A549 (cell line): ENCODE results near the gene ABCC9. TPM values are rescaled to one million over a fixed set of nuclear protein-coding genes. Genes with fewer than 3 reads are reported as not detected.

Experiments
- ATAC-seq, 2 experiments: fragments of 200-7000 bp in 1 of 2; fragments of >200 bp in 1 of 2; cut with Nextera tagmentation in 1 of 2; cut with Tn5 transposase in 1 of 2; 3 replicates each; pipeline versions ENCODE4 v1.8.0 to v1.9.1; 2018 to 2020; ENCODE audit warnings: mild to moderate bottlenecking in 1 of 2, moderate library complexity in 1 of 2
- CTCF ChIA-PET: fragments of 300-600 bp; sonication (Branson Sonifier 250); formaldehyde crosslinking; extraction: SDS; loops from one replicate; lab custom pipeline; 2021; ENCODE audit warnings: antibody characterized with exemption, inconsistent platforms; lab: Yijun Ruan, JAX
- POLR2A ChIA-PET: fragments of 350-600 bp; formaldehyde crosslinking; extraction: SDS; loops from one replicate; lab custom pipeline; 2021; ENCODE audit warnings: antibody characterized with exemption, inconsistent platforms; lab: Yijun Ruan, JAX
- DNase-seq, 2 experiments: peaks; one replicate each; pipeline versions ENCODE4 v3.0.0 to v3.0.0-alpha.2; 2011 to 2016; ENCODE audit warnings: low read depth in 1 of 2, low spot score in 1 of 2
- FAIRE-seq: peaks from 2 replicates; lab custom pipeline; 2011; peaks lifted over from hg19 to GRCh38; lab: Jason Lieb, UNC
- H3K27ac ChIP-seq, 2 experiments: fragments of >200 bp; sonication (Bioruptor Twin); formaldehyde crosslinking; 3 replicates each; pipeline ENCODE4 v1.5.1; 2016 to 2017
- H3K4me1 ChIP-seq: fragments of >200 bp; sonication (Bioruptor Twin); formaldehyde crosslinking; 3 replicates; pipeline ENCODE4 v1.6.1; 2016
- H3K4me2 ChIP-seq: fragments of >200 bp; sonication (Bioruptor Twin); formaldehyde crosslinking; 3 replicates; pipeline ENCODE4 v1.6.1; 2016
- H3K4me3 ChIP-seq: fragments of >200 bp; sonication (Bioruptor Twin); formaldehyde crosslinking; 3 replicates; pipeline ENCODE4 v1.5.1; 2016
- H3K9me3 ChIP-seq: fragments of >200 bp; sonication (Bioruptor Twin); formaldehyde crosslinking; 3 replicates; pipeline ENCODE4 v1.6.1; 2016
- CBX2 ChIP-seq: fragments of 200-600 bp; sonication (generic); IDR thresholded peaks from 2 replicates; pipeline ENCODE4 v1.6.1; 2016; ENCODE audit warnings: low read depth, mild to moderate bottlenecking, borderline replicate concordance
- CBX8 ChIP-seq: fragments of 200-600 bp; sonication (generic); IDR thresholded peaks from 2 replicates; pipeline ENCODE4 v1.6.1; 2016
- CEBPB ChIP-seq, 2 experiments: fragments of >200 bp in 1 of 2; sonication (Bioruptor Twin) in 1 of 2; formaldehyde crosslinking in 1 of 2; IDR thresholded peaks; 2 replicates each; pipeline ENCODE4 v1.6.1; 2012 to 2016
- CHD2 ChIP-seq: fragments of 150-350 bp; IDR thresholded peaks from 2 replicates; pipeline ENCODE4 v1.6.1; 2014; ENCODE audit warnings: low read length; ENCODE audit not compliant: partially characterized antibody
- CHD4 ChIP-seq: fragments of 200-600 bp; sonication (generic); IDR thresholded peaks from 2 replicates; pipeline ENCODE4 v1.6.1; 2016; ENCODE audit warnings: antibody characterized with exemption, mild to moderate bottlenecking, borderline replicate concordance
- EHF ChIP-seq: fragments of 250-450 bp; sonication (Bioruptor Pico); IDR thresholded peaks from 2 replicates; pipeline ENCODE4 v1.5.0; 2020; ENCODE audit warnings: mild to moderate bottlenecking
- FOSB ChIP-seq: fragments of 250-450 bp; sonication (Bioruptor Pico); IDR thresholded peaks from 2 replicates; pipeline ENCODE4 v1.5.0; 2020; ENCODE audit warnings: mild to moderate bottlenecking, moderate library complexity
- GATA3 ChIP-seq: IDR thresholded peaks from 2 replicates; pipeline ENCODE4 v1.6.1; 2012; ENCODE audit warnings: borderline replicate concordance
- HEYL ChIP-seq: fragments of 250-450 bp; sonication (Bioruptor Pico); IDR thresholded peaks from 2 replicates; pipeline ENCODE4 v1.8.0; 2021; ENCODE audit warnings: mild to moderate bottlenecking, moderate library complexity
- JUNB ChIP-seq: fragments of >200 bp; sonication (Bioruptor Twin); formaldehyde crosslinking; IDR thresholded peaks from 2 replicates; pipeline ENCODE4 v1.6.1; 2016
- MAZ ChIP-seq: fragments of 150-350 bp; IDR thresholded peaks from 2 replicates; pipeline ENCODE4 v1.6.1; 2014; ENCODE audit warnings: antibody characterized with exemption, low read depth, low read length, borderline replicate concordance
- MYC ChIP-seq: IDR thresholded peaks from 2 replicates; pipeline ENCODE4 v1.6.1; 2012; ENCODE audit warnings: mild to moderate bottlenecking, inconsistent platforms, low read length, improper control_type of control experiment, borderline replicate concordance
- NFE2L2 ChIP-seq: fragments of 150-350 bp; conservative IDR thresholded peaks from 2 replicates; pipeline ENCODE4 v1.6.1; 2014; ENCODE audit warnings: low read length
- NPAS2 ChIP-seq: fragments of 250-450 bp; sonication (Bioruptor Pico); IDR thresholded peaks from 2 replicates; pipeline ENCODE4 v1.8.0; 2022; ENCODE audit warnings: mild to moderate bottlenecking, moderate library complexity, borderline replicate concordance
- PHF8 ChIP-seq: fragments of 200-600 bp; sonication (generic); IDR thresholded peaks from 2 replicates; pipeline ENCODE4 v1.6.1; 2016; ENCODE audit warnings: low read depth, mild to moderate bottlenecking, antibody characterized with exemption, moderate library complexity, borderline replicate concordance
- POLR2A ChIP-seq: IDR thresholded peaks from 2 replicates; pipeline ENCODE4 v1.6.1; 2012; ENCODE audit warnings: mild to moderate bottlenecking, low read length
- POLR2AphosphoS2 ChIP-seq: conservative IDR thresholded peaks from 2 replicates; pipeline ENCODE4 v1.6.1; 2012; ENCODE audit warnings: low read length, improper control_type of control experiment, inconsistent platforms
- RARB ChIP-seq: fragments of 250-450 bp; sonication (Bioruptor Pico); IDR thresholded peaks from 2 replicates; pipeline ENCODE4 v1.8.0; 2021; ENCODE audit warnings: mild to moderate bottlenecking, moderate library complexity
- SMC3 ChIP-seq: fragments of >200 bp; sonication (Bioruptor Twin); formaldehyde crosslinking; IDR thresholded peaks from 3 replicates; pipeline ENCODE4 v1.6.1; 2018; ENCODE audit warnings: inconsistent platforms
- TFCP2L1 ChIP-seq: fragments of 250-450 bp; sonication (Bioruptor Pico); IDR thresholded peaks from 2 replicates; pipeline ENCODE4 v1.5.0; 2021; ENCODE audit warnings: mild to moderate bottlenecking
- ZC3H11A ChIP-seq: fragments of 450-650 bp; IDR thresholded peaks from 2 replicates; pipeline ENCODE4 v1.6.1; 2014; ENCODE audit warnings: antibody characterized with exemption, mild to moderate bottlenecking
- ZFP36 ChIP-seq: fragments of 450-650 bp; IDR thresholded peaks from 2 replicates; pipeline ENCODE4 v1.6.1; 2014; ENCODE audit warnings: borderline replicate concordance; ENCODE audit not compliant: partially characterized antibody
- ZNF302 ChIP-seq: fragments of 250-450 bp; sonication (Bioruptor Pico); IDR thresholded peaks from 2 replicates; pipeline ENCODE4 v1.9.0; 2021; ENCODE audit warnings: inconsistent platforms, mild to moderate bottlenecking, moderate library complexity
- ZSCAN20 ChIP-seq: fragments of 250-450 bp; sonication (Bioruptor Pico); IDR thresholded peaks from 2 replicates; pipeline ENCODE4 v1.8.0; 2022; ENCODE audit warnings: mild to moderate bottlenecking, moderate library complexity
- WGBS: methylation state at CpG from one replicate; pipeline ENCODE4 v1.1.6; 2017; ENCODE audit errors: missing lambda C conversion rate; 5-methylcytosine and 5-hydroxymethylcytosine counted together
- polyA plus RNA-seq, 4 experiments: library from polyadenylated mRNA; depleted of rRNA in 3 of 4; stranded (reverse); fragments of >200 nt; fragmentation: RNase III in 1 of 4; extraction: RNeasy Plus Mini Kit Qiagen cat#74134 plus additional on column Dnase treatment in 1 of 4; gene quantifications; 2 replicates in 3 of 4; 3 replicates in 1 of 4; pipeline ENCODE4 v1.2.3, GENCODE V29; 2011 to 2017
- TF ChIP-seq, protein P1 (sequence below): fragments of 450-650 bp; IDR thresholded peaks from 2 replicates; pipeline ENCODE4 v1.6.1; 2014; ENCODE audit warnings: antibody characterized with exemption
- TF ChIP-seq, protein P2 (sequence below): IDR thresholded peaks from 2 replicates; pipeline ENCODE4 v1.6.1; 2012; ENCODE audit warnings: low read depth, borderline replicate concordance

ABCC9 gene
- polyA plus RNA-seq, 2 of the 4 experiments (the other 2 are of a cell fraction): 0.01 TPM; not detected in 1

DNA sequence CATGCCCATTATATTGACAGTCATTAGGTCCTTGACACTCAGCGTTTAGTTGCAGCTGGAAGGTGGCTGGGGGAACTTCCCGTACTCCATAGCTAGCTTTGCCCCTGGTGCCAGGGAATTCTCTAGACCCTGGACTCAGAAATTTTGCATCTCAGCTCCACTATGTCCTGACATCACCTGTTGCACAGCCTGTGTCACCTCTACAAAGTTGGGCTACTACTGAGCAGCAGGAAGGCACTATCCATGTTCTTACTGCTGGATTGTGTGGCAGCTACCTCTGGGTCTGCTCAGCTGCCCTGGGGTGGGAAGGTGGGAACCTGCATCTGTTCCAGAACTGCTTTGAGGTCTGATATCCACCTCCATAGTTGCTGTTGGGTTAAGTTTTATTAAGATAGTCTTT is 177.7 kb downstream of the ABCC9 start:
- H3K4me3 ChIP-seq: no peak overlapping the region
- WGBS: 36% methylated on average over 2 of the region's 2 CpGs
- H3K4me1 ChIP-seq: no peaks in the 10 kb centered on the region
- no peaks in the 10 kb centered on the region for H3K9me3 ChIP-seq
- no peak overlapping the region for H3K27ac ChIP-seq
- TF ChIP-seq HEYL (CRISPR knock-in tag) (no peak), POLR2A (no peak), PHF8 (no peak), FOSB (CRISPR knock-in tag) (no peak), CHD4 (no peak), CBX8 (no peak), SMC3 (no peak), NFE2L2 (no peak), MYC (no peak), TFCP2L1 (CRISPR knock-in tag) (no peak), POLR2AphosphoS2 (no peak), JUNB (no peak), CBX2 (no peak), GATA3 (no peak), ZSCAN20 (CRISPR knock-in tag) (no peak), CEBPB (IDR thresholded peaks at IDR 0.05) (no peak), ZNF302 (CRISPR knock-in tag) (no peak), ZC3H11A (no peak)
- TF ChIP-seq, protein P1, sequence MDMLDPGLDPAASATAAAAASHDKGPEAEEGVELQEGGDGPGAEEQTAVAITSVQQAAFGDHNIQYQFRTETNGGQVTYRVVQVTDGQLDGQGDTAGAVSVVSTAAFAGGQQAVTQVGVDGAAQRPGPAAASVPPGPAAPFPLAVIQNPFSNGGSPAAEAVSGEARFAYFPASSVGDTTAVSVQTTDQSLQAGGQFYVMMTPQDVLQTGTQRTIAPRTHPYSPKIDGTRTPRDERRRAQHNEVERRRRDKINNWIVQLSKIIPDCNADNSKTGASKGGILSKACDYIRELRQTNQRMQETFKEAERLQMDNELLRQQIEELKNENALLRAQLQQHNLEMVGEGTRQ: no peak
- TF ChIP-seq, protein P2, sequence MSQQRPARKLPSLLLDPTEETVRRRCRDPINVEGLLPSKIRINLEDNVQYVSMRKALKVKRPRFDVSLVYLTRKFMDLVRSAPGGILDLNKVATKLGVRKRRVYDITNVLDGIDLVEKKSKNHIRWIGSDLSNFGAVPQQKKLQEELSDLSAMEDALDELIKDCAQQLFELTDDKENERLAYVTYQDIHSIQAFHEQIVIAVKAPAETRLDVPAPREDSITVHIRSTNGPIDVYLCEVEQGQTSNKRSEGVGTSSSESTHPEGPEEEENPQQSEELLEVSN: no peak
- CTCF ChIA-PET: no interaction called here
- no peak for FAIRE-seq
- no peak for DNase-seq
- POLR2A ChIA-PET: no interaction called here
- ATAC-seq: no peak
- H3K4me2 ChIP-seq: no peak overlapping the region

DNA sequence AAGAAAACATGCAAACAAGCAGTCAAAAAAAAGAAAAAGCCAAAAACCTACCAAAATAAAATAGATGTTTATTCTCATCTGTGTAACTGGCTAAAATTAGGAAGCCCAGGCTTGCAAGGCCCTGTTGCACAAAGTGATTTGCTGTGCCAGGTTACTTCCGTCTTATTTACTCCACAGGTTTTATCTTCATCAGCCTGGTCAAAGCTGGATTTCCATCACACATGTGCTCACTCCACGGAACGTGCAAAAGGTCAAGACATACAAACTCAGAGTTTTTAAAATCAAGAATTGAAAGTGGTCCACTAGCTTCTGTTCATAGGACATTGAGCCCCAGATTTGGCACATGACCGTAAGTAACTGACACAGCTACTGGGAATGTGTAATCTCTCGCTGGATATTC is 181.5 kb downstream of the ABCC9 start:
- DNase-seq (no peak), ATAC-seq (no peak), FAIRE-seq (no peak)
- CTCF ChIA-PET: no interaction called here
- Histone ChIP-seq H3K27ac (no peak overlapping the region), H3K4me2 (no peak overlapping the region), H3K9me3 (no peaks in the 10 kb centered on the region), H3K4me3 (no peak overlapping the region), H3K4me1 (no peaks in the 10 kb centered on the region)
- POLR2A ChIA-PET: no interaction called here
- TF ChIP-seq JUNB: no peak
- no peak for TF ChIP-seq MAZ
- TF ChIP-seq ZC3H11A: no peak
- TF ChIP-seq NFE2L2: no peak
- TF ChIP-seq NPAS2 (CRISPR knock-in tag): no peak
- TF ChIP-seq CHD2: no peak
- no peak for TF ChIP-seq RARB (CRISPR knock-in tag)
- no peak for TF ChIP-seq GATA3
- TF ChIP-seq PHF8: no peak
- TF ChIP-seq ZSCAN20 (CRISPR knock-in tag): no peak
- TF ChIP-seq HEYL (CRISPR knock-in tag): no peak
- no peak for TF ChIP-seq ZFP36
- TF ChIP-seq EHF (CRISPR knock-in tag): no peak
- TF ChIP-seq, protein P1: no peak
- WGBS: 62% methylated on average over 5 of the region's 5 CpGs
